Gastroesophageal sphincter (tissue), 4 donors: ENCODE data around the gene CHSY1. TPM values are rescaled to one million over a fixed set of nuclear protein-coding genes. Genes with fewer than 3 reads are reported as not detected.

Source experiments
- ATAC-seq: fragments of 150-250 bp; one replicate; pipeline ENCODE4 v1.9.1; 2016; ENCODE audit warnings: mild to moderate bottlenecking, moderate library complexity
- H3K27ac ChIP-seq, 4 donors: fragments of 200-600 bp; sonication (generic) in 3 of 4; 1 replicate in 3 of 4; 2 replicates in 1 of 4; pipeline ENCODE4 v1.5.1; 2016 to 2019
- H3K27me3 ChIP-seq: fragments of 200-600 bp; sonication (generic); one replicate; pipeline ENCODE4 v1.5.1; 2019
- H3K36me3 ChIP-seq, 2 donors: fragments of 200-600 bp; sonication (generic); one replicate each; pipeline ENCODE4 v1.5.1; 2019; ENCODE audit warnings: control low read depth in 1 of 2
- H3K4me1 ChIP-seq, 3 donors: fragments of 200-600 bp; sonication (generic); 1 replicate in 2 of 3; 2 replicates in 1 of 3; pipeline ENCODE4 v1.5.1; 2016 to 2019; ENCODE audit warnings: control low read depth in 2 of 3
- H3K4me3 ChIP-seq, 2 donors: fragments of 200-600 bp; sonication (generic); one replicate each; pipeline ENCODE4 v1.5.1; 2019; ENCODE audit warnings: mild to moderate bottlenecking in 1 of 2, moderate library complexity in 1 of 2
- H3K9me3 ChIP-seq, 3 donors: fragments of 200-600 bp; sonication (generic); one replicate each; pipeline ENCODE4 v1.5.1; 2017 to 2019; ENCODE audit warnings: control low read depth in 2 of 3
- EP300 ChIP-seq: sonication (generic); formaldehyde crosslinking; IDR thresholded peaks from one replicate; pipeline ENCODE4 v1.6.1; 2017; ENCODE audit warnings: antibody characterized with exemption, mild to moderate bottlenecking
- POLR2A ChIP-seq, 2 donors: fragments of 450-650 bp; IDR thresholded peaks; one replicate each; pipeline ENCODE4 v1.6.1; 2017; ENCODE audit warnings: antibody characterized with exemption in 2 of 2, mild to moderate bottlenecking in 2 of 2, moderate library complexity in 1 of 2
- POLR2AphosphoS5 ChIP-seq: sonication (generic); formaldehyde crosslinking; IDR thresholded peaks from one replicate; pipeline ENCODE4 v1.6.1; 2017; ENCODE audit warnings: antibody characterized with exemption
- WGBS, 2 donors: methylation state at CpG; one replicate each; pipeline ENCODE4 v1.1.5; 2018; ENCODE audit warnings: low coverage in 1 of 2; 5-methylcytosine and 5-hydroxymethylcytosine counted together
- total RNA-seq, 4 donors: library from RNA; depleted of rRNA; stranded (reverse); fragments of >200 nt; gene quantifications; one replicate each; pipeline ENCODE4 v1.1.0, GENCODE V29; 2016
- TF ChIP-seq, protein P1 (sequence below), 4 experiments: fragments of 200-600 bp in 2 of 4; fragments of 450-650 bp in 2 of 4; sonication (generic) in 1 of 4; IDR thresholded peaks; one replicate each; pipeline ENCODE4 v1.5.1; 2017 to 2019; ENCODE audit warnings: antibody characterized with exemption in 4 of 4, mild to moderate bottlenecking in 2 of 4, moderate library complexity in 2 of 4

Gene CHSY1
- total RNA-seq, 4 donors from 2014 or later = 13.8 to 30.6 (median 19.9) TPM

DNA sequence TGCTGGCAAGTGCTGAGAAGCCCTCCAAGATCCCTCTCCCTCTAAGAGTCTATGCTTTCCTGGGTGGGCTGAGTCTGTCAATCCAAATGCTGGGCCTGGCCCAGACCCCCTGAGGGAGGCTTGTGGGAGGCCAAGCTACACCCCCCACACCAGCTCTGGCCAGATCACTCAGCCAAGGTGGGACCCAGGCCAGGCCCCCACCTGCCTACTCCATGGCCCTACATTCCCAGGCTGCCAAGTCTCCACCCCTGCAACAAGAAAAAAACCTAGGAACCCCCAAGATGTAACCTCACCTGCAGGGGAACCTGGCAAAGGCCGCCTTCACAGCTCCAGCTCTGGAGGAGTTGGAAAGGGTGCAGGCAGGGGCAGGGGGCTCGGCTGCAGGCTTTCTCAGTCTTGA lies 109.1 kb downstream of the CHSY1 start:
- TF ChIP-seq EP300 (no peak), POLR2AphosphoS5 (no peak), POLR2A (IDR thresholded peaks at IDR 0.05) (no peak)
- TF ChIP-seq, protein P1, sequence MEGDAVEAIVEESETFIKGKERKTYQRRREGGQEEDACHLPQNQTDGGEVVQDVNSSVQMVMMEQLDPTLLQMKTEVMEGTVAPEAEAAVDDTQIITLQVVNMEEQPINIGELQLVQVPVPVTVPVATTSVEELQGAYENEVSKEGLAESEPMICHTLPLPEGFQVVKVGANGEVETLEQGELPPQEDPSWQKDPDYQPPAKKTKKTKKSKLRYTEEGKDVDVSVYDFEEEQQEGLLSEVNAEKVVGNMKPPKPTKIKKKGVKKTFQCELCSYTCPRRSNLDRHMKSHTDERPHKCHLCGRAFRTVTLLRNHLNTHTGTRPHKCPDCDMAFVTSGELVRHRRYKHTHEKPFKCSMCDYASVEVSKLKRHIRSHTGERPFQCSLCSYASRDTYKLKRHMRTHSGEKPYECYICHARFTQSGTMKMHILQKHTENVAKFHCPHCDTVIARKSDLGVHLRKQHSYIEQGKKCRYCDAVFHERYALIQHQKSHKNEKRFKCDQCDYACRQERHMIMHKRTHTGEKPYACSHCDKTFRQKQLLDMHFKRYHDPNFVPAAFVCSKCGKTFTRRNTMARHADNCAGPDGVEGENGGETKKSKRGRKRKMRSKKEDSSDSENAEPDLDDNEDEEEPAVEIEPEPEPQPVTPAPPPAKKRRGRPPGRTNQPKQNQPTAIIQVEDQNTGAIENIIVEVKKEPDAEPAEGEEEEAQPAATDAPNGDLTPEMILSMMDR (IDR thresholded peaks at IDR 0.05) = no peak
- no peak for ATAC-seq
- Histone ChIP-seq H3K4me1 (no peaks in the 10 kb centered on the region), H3K9me3 (no peaks in the 10 kb centered on the region), H3K36me3 (no peaks in the 10 kb centered on the region), H3K4me3 (no peak overlapping the region), H3K27ac (no peak overlapping the region), H3K27me3 (no peaks in the 10 kb centered on the region)
- WGBS, 2 donors = 92% methylated on average over 2 of the region's 2 CpGs; no CpG with 5 or more reads in 1 of the 2 donors

DNA sequence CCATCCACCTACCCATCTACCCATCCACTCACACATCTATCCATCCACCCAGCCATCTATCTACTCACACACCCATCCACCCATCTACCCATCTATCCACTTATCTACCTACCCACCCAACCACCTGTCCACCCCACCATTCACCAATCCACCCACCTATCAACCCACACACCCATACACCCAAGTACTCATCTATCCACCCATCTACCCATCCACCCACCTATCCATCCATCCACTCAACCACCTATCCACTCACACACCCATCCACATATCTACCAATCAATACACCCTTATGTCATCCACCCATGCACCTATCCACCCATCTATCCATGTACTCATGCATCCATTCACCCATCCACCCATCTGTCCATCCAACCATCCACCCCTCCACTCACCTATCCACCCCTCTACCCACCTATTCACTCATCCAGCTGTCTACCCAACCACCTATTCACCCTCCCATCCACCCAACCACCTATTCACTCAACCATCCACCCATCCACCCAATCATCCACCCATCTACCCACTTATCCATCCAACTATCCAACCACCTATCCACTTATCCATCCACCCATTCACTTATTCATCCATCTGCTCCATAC lies 109.8 kb downstream of the CHSY1 start:
- TF ChIP-seq EP300 (no peak), POLR2A (IDR thresholded peaks at IDR 0.05) (no peak), POLR2AphosphoS5 (no peak)
- TF ChIP-seq, protein P1 (IDR thresholded peaks at IDR 0.05) = no peak
- no peak for ATAC-seq

DNA sequence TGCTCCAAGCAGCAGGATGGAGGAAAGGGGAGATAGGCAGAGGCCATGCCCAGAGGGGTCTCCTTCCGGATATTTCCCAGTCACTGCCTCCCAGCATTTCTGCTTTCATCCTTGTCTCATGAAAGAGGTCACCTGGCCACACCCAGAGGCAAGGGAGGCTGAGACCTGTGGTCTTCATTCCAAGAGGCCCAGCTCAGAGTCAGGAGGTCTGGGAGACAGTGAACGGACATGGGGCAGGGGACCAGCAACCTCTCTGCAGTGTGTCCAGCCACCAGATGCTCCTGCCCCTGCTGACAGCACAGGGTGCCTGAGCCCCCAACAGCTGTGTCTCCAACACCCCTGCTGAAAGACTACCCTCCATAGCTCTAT lies 111.2 kb downstream of the CHSY1 start:
- Histone ChIP-seq H3K9me3 (no peaks in the 10 kb centered on the region), H3K4me3 (no peak overlapping the region), H3K27me3 (no peaks in the 10 kb centered on the region), H3K4me1 (no peaks in the 10 kb centered on the region), H3K27ac (no peak overlapping the region), H3K36me3 (no peaks in the 10 kb centered on the region)
- no peak for TF ChIP-seq POLR2A (IDR thresholded peaks at IDR 0.05)
- no peak for TF ChIP-seq EP300
- TF ChIP-seq POLR2AphosphoS5 = no peak
- TF ChIP-seq, protein P1 (IDR thresholded peaks at IDR 0.05) = no peak
- no CpG with 5 or more reads among the region's 2 CpGs for WGBS, 2 donors
- ATAC-seq = no peak

More for the DNA sequence above, 109.8 kb downstream of the CHSY1 start:
- Histone ChIP-seq H3K36me3 (no peaks in the 10 kb centered on the region), H3K27ac (no peak overlapping the region), H3K4me3 (no peak overlapping the region), H3K9me3 (no peaks in the 10 kb centered on the region), H3K4me1 (no peaks in the 10 kb centered on the region), H3K27me3 (no peaks in the 10 kb centered on the region)

DNA sequence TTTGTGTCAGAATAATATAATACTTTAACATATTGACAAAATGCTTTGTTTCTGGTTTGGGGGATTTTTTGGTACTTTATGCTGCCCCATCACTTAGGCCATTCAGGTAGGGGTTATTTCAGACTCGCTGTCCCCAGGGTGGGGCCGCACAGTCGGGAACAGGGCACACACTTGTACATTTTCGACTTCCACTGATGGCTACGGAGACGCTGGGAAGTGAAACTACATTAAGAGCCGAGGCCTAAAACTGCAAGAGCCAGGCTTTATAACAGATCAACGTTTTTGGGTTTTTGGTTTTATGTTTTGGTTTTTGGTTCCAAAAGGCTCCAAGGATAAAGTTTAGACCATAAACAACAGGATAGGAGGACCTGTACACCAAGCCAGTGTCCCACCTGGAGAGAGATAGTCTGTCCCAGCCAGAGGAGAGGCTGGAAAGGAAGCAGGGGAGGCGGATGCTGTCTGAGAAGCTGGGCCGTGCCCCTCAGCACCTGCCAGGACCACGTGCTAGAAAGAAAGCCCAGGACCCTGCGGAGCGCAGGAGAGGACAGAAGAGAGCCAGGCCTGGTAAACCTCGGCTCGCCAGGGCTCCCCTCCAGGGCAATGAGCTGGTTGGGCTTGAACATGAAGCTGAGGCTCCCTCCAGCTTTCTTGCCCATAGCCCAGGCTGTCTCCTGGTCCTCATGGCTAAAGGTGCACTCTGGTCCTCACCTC lies 111.7 kb downstream of the CHSY1 start:
- no peaks in the 10 kb centered on the region for H3K4me1 ChIP-seq
- ATAC-seq = no peak
- TF ChIP-seq POLR2AphosphoS5 (no peak), EP300 (no peak), POLR2A (IDR thresholded peaks at IDR 0.05) (no peak)
- TF ChIP-seq, protein P1 (IDR thresholded peaks at IDR 0.05) = no peak
- H3K4me3 ChIP-seq = no peak overlapping the region
- H3K9me3 ChIP-seq = no peaks in the 10 kb centered on the region
- no peaks in the 10 kb centered on the region for H3K36me3 ChIP-seq
- H3K27ac ChIP-seq = no peak overlapping the region
- no peaks in the 10 kb centered on the region for H3K27me3 ChIP-seq
- 83% methylated on average over 14 of the region's 15 CpGs; no CpG with 5 or more reads in 1 of the 2 donors for WGBS, 2 donors
